Measurements from ENCODE around the gene PARP8.
"Not testable (repeated sequence)": the region's sequence is repeated elsewhere in the genome, so short reads cannot be mapped to it uniquely, and the experiment has no call there.

Gene PARP8

GRCh38 chr5:50727149-50727496 lies 60.7 kb downstream of the PARP8 start:
- DNase-seq, result peak in 1 of 2 experiments; percentile 55

- DNase-seq, result no peak
Observed at GRCh38 chr5:50727845-50728244, 61.4 kb downstream of the PARP8 start.

- no peak for DNase-seq
Observed at GRCh38 chr5:50730336-50730735, 63.9 kb downstream of the PARP8 start.

- no peak for DNase-seq
Observed at GRCh38 chr5:50730841-50731240, 64.4 kb downstream of the PARP8 start.

- no peak for DNase-seq
Observed at GRCh38 chr5:50733741-50734140, 67.3 kb downstream of the PARP8 start.

- DNase-seq, result no peak
Observed at GRCh38 chr5:50738864-50739263, 72.4 kb downstream of the PARP8 start.

GRCh38 chr5:50740832-50741231 lies 74.4 kb downstream of the PARP8 start:
- DNase-seq, result no peak

GRCh38 chr5:50744776-50745175 lies 78.3 kb downstream of the PARP8 start:
- DNase-seq, result no peak

GRCh38 chr5:50745221-50745910 lies 78.9 kb downstream of the PARP8 start:
- no peak for DNase-seq

- DNase-seq, result no peak
Observed at GRCh38 chr5:50749181-50749580, 82.7 kb downstream of the PARP8 start.

GRCh38 chr5:50749873-50750272 lies 83.4 kb downstream of the PARP8 start:
- no peak for DNase-seq

GRCh38 chr5:50751064-50751657 lies 84.7 kb downstream of the PARP8 start:
- DNase-seq, result no peak

- no peak for DNase-seq
Observed at GRCh38 chr5:50752800-50753199, 86.4 kb downstream of the PARP8 start.

GRCh38 chr5:50759526-50760270 lies 93.3 kb downstream of the PARP8 start:
- DNase-seq, result no peak

- DNase-seq, result no peak
Observed at GRCh38 chr5:50763351-50763750, 96.9 kb downstream of the PARP8 start.

- no peak for DNase-seq
Observed at GRCh38 chr5:50763846-50764245, 97.4 kb downstream of the PARP8 start.

GRCh38 chr5:50766042-50766441 lies 99.6 kb downstream of the PARP8 start:
- DNase-seq, result no peak

GRCh38 chr5:50766462-50766861 lies 100.0 kb downstream of the PARP8 start:
- no peak for DNase-seq

- DNase-seq, result no peak
Observed at GRCh38 chr5:50766967-50767366, 100.5 kb downstream of the PARP8 start.

GRCh38 chr5:50767588-50767987 lies 101.2 kb downstream of the PARP8 start:
- DNase-seq, result no peak

- DNase-seq, result no peak
Observed at GRCh38 chr5:50768634-50769033, 102.2 kb downstream of the PARP8 start.

- DNase-seq, result no peak
Observed at GRCh38 chr5:50770441-50770840, 104.0 kb downstream of the PARP8 start.

- DNase-seq, result not testable (repeated sequence)
Observed at GRCh38 chr5:50774446-50775175, 108.2 kb downstream of the PARP8 start.

- no peak for DNase-seq
Observed at GRCh38 chr5:50786073-50786472, 119.6 kb downstream of the PARP8 start.

Measured in activated T-cell treated with anti-CD3 and anti-CD28 coated beads, Interleukin-2, amount 50 U/mL, for 48 hours (primary cell).